Fibroblast of lung (primary cell): Measurements from ENCODE around the gene CTNNA1.

Experiments used
- CTCF ChIP-seq, 2 donors: IDR thresholded peaks in 1 of 2; conservative IDR thresholded peaks in 1 of 2; 1 replicate in 1 of 2; 2 replicates in 1 of 2; pipeline ENCODE4 v1.5.1; 2011 to 2012; ENCODE audit warnings: low read length in 2 of 2, control low read depth in 1 of 2, inconsistent platforms in 1 of 2, low read depth in 1 of 2, mild to moderate bottlenecking in 1 of 2
- EZH2 ChIP-seq: IDR thresholded peaks from 2 replicates; pipeline ENCODE4 v1.5.1; 2012; ENCODE audit warnings: low read length, control low read depth, mild to moderate bottlenecking; ENCODE audit errors: missing control alignments

GRCh38 chr5:138884554-138884953, 131.3 kb downstream of the CTNNA1 start:
- TF ChIP-seq CTCF (conservative IDR thresholded peaks at IDR 0.05 in 1 of 2, IDR thresholded peaks at IDR 0.05 in 1 of 2; ENCODE audit: low read depth in 1 of 2, low read length in 2 of 2), result no peak
- TF ChIP-seq EZH2, result no peak
